Measurements from ENCODE around the gene ARMH3.

DNA sequence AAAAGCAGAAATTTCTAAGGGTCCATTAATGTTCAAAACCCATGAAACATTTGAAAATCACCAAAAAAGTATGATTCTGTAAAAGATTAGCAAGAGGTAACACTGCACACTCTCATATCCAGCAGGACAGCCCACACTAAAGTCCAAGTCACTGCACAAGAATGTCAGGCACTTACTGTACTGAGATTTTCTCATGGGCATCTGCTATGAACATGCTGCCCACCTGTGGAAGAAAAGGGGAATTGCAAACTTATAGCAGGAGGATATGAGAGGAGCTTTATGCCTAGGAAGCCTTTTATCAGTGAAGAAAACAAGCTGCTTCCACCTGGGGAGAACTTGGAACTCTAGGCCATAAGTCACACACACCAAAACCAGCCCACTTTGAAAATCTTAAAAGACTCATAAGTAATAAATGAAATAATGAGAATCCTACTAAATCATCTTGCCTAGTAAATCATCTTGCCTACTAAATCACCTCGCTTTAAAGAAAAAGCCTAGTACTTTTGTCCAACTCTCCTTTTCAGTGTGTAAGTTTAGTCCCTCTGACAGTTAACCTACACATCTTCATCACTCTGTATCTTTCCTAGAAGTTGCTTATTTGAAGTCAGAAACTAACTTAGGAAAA lies 46.1 kb downstream of the ARMH3 start:
- TF ChIP-seq, protein P1, sequence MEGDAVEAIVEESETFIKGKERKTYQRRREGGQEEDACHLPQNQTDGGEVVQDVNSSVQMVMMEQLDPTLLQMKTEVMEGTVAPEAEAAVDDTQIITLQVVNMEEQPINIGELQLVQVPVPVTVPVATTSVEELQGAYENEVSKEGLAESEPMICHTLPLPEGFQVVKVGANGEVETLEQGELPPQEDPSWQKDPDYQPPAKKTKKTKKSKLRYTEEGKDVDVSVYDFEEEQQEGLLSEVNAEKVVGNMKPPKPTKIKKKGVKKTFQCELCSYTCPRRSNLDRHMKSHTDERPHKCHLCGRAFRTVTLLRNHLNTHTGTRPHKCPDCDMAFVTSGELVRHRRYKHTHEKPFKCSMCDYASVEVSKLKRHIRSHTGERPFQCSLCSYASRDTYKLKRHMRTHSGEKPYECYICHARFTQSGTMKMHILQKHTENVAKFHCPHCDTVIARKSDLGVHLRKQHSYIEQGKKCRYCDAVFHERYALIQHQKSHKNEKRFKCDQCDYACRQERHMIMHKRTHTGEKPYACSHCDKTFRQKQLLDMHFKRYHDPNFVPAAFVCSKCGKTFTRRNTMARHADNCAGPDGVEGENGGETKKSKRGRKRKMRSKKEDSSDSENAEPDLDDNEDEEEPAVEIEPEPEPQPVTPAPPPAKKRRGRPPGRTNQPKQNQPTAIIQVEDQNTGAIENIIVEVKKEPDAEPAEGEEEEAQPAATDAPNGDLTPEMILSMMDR (conservative IDR thresholded peaks at IDR 0.05; ENCODE audit: low read depth, low read length): peak; percentile 88
- TF ChIP-seq EZH2 (IDR thresholded peaks at IDR 0.05; ENCODE audit: low read length, unreplicated experiment) (no peak), EZH2phosphoT487 (IDR thresholded peaks at IDR 0.05; ENCODE audit: borderline replicate concordance, low read length) (no peak)

Measured in PC-3 (cell line).